GM12872 (cell line): Measurements from ENCODE around the gene FAM221B.

Experiments
- CTCF ChIP-seq: IDR thresholded peaks from 3 replicates; pipeline ENCODE4 v1.5.1; 2011; ENCODE audit warnings: low read depth, mild to moderate bottlenecking, low read length, moderate library complexity; ENCODE audit not compliant: insufficient read depth

The FAM221B gene

GRCh38 chr9:35808433-35808832, 20.1 kb downstream of the FAM221B start:
- TF ChIP-seq CTCF = no peak

GRCh38 chr9:35806101-35806500, 22.4 kb downstream of the FAM221B start:
- no peak for TF ChIP-seq CTCF

- no peak for TF ChIP-seq CTCF
Measured at GRCh38 chr9:35801328-35802128, 27.0 kb downstream of the FAM221B start.

- TF ChIP-seq CTCF = no peak
Measured at GRCh38 chr9:35800530-35800929, 28.0 kb downstream of the FAM221B start.

- no peak for TF ChIP-seq CTCF
Measured at GRCh38 chr9:35798658-35799374, 29.7 kb downstream of the FAM221B start.

- TF ChIP-seq CTCF = no peak
Measured at GRCh38 chr9:35797311-35798109, 31.0 kb downstream of the FAM221B start.

GRCh38 chr9:35795695-35796094, 32.8 kb downstream of the FAM221B start:
- TF ChIP-seq CTCF = no peak
